ENCODE measurements around the gene HERC6.
A peak's percentile ranks its signal among the peaks of the same experiment; 100 is the strongest.
"Not testable (repeated sequence)": the region's sequence is repeated elsewhere in the genome, so short reads cannot be mapped to it uniquely, and the experiment has no call there.

The HERC6 gene

GRCh38 chr4:88391703-88392102 is 13.1 kb downstream of the HERC6 start:
- DNase-seq = no peak

DNA sequence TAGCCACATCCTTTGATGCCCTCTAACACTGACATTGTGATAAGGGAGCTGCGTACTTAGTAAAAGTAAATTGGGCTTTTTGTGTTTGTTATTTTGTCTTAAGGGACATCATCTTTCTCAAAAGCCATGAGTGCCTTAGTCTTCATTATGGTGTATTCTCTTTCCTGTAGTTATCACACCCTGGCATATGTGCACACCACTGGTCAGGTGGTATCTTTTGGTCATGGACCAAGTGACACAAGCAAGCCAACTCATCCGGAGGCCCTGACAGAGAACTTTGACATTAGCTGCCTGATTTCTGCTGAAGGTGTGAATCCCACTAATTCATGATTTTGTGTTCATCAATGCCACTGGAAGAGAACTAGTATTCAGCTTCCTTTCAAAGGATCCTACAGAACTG is 18.0 kb downstream of the HERC6 start:
- DNase-seq = no peak

DNA sequence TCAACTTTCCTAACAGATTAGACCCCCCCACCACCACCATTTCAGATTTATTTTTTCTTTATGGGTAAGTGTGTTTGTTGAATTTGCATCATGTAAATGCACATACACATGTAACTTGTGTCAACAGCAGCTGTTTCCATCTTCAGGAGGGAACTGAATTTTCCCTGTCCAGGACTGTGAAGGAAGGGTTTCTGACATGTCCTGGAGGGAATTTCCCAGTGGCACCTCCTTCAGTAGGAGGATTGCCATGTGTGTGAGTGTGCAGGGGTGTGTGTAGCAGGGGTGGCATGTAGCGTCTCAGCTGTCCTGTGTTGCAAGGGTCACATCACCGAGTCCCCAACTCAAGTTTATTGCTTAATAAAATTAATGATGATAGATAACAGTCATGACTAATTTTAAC is 19.7 kb downstream of the HERC6 start:
- peak; percentile 80 to 82 for DNase-seq

DNA sequence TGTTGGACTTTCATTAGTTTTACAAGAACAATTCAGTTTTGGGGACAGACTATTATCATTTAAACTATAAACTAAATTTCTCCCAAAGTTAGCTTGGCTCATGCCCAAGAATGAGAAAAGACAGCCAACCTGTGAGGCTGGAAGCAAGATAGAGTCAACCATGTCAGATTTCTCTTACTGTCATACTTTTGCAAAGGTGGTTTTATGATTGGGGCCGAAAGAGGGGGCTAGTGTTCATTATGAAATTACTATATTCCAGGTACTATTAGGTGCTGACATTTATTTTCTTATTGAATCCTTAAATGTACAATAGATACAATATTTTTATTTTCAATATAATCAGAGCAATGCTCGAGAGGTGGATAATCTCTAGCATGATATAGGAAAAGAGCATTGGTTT is 30.6 kb downstream of the HERC6 start:
- DNase-seq = no peak

DNA sequence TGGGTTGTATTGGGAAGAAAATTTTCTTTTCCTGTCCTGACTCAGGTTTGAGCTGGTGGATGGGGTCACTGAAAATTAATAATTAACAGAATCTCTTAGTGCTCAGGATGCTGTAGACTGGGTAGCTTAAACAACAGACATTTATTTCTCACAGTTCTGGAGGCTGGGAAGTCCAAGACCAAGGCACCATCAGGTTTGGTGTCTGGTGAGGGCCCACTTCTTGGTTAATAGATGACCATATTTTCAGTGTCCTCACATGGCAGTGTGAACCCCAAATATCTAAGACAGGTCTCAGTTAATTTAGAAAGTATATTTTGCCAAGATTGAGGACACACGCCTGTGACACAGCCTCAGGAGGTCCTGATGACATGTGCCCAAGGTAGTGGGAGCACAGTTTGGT is 31.1 kb downstream of the HERC6 start:
- DNase-seq = no peak

DNA sequence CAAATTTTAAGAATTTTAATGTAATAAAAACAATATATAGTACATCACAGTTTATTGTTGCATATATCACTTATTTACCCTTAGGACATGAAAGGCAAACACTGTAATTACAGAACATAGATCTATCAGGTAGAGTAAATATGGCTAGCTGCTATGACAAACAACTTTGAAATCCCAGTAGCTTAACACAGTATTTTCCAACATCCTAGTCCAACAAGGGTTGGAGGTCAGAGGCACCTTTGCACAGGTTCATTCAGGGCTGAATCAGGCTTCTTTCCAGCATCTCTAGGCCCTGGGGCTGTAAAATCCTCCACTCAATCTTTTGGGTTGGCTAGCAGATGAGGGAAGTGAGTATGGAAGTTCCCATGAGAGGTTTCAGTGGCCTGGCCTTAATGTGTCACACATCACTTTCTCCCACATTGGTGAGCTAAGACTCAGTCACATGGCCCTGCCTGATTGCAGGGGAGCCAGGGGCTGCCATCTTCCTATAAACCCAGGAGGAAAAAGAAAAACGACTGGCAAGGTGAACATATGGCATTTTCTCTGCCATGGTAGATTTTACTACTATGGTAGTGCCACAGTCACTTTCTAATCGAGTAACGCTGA is 32.9 kb downstream of the HERC6 start:
- peak; percentile 62 to 67 for DNase-seq

- no peak for DNase-seq
Observed at GRCh38 chr4:88413801-88414200, 35.1 kb downstream of the HERC6 start.

DNA sequence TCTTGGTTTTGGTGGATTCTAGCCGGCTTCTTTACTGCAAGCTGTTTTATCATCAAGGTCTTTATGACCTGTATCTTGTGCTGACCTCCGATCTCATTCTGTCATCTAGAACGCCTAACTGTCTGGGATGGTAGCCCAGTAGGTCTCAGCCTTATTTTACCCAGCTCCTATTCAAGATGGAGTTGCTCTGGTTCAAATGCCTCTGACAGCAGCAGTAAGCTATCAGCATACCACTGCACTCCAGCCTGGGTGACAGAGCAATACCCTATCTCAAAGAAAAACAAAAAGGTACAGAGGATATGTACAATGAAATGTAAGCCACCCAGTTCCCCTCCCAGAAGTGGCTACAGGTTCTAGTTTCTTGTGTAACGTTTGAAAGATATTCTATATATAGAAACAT is 36.1 kb downstream of the HERC6 start:
- DNase-seq = no peak

DNA sequence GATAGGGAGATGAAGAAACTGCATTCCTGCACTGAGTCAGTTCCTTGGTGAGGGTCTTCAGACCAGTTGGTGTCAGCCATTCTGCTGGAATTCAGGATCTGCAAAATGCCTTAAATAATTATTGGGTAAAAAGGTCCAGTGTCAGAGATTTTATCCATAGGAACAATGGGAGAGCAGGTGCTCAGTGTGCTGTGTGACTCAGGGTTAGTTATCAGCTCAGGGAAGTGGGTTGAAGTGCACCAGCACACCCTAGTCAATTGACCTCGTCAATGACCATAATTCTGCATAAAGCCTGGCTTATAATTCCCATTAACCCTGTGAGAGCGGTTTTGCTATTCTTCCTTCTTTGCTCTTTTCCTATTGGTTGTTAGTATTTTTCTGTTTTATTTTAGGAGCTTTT is 37.3 kb downstream of the HERC6 start:
- no peak for DNase-seq

GRCh38 chr4:88418411-88418810 is 39.8 kb downstream of the HERC6 start:
- no peak for DNase-seq

GRCh38 chr4:88419874-88420273 is 41.2 kb downstream of the HERC6 start:
- DNase-seq = no peak

- DNase-seq = no peak
Observed at GRCh38 chr4:88420844-88421243, 42.2 kb downstream of the HERC6 start.

DNA sequence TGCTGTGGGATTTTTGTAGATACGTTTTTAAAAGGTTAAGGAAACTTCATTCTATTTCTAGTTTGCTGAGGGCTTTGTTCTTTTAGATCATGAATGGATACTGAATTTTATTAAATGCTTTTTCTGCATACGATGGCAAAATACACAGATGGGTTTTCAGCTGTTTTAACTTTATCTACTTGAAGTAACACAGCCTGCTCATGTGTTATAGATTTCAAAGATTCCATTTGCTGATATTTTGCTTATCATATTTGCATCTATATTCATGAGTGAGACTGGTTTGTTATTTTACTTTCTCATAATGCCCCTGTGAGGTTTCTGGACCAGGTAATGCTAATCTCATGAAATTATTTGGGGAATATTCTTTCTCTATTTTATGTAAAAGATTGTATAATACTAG is 43.8 kb downstream of the HERC6 start:
- DNase-seq = no peak

- no peak for DNase-seq
Observed at GRCh38 chr4:88429401-88429800, 50.7 kb downstream of the HERC6 start.

GRCh38 chr4:88435987-88436693 is 57.5 kb downstream of the HERC6 start:
- DNase-seq = no peak

DNA sequence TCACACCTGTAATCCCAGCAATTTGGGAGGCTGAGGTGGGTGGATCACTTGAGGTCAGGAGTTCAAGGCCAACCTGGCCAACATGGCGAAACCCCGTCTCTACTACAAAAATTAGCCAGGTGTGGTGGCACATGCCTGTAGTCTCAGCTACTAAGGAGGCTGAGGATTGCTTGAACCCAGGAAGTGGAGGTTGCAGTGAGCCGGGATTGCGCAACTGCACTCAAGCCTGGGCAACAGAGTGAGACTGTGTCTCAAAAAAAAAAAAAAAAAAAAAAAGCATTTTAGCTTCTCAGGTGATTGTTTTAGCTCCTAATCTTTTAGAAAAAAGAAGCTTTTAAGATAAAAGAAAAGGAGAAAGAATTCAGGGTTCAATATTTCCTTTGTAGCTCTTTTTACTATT is 59.2 kb downstream of the HERC6 start:
- not testable (repeated sequence) for DNase-seq

DNA sequence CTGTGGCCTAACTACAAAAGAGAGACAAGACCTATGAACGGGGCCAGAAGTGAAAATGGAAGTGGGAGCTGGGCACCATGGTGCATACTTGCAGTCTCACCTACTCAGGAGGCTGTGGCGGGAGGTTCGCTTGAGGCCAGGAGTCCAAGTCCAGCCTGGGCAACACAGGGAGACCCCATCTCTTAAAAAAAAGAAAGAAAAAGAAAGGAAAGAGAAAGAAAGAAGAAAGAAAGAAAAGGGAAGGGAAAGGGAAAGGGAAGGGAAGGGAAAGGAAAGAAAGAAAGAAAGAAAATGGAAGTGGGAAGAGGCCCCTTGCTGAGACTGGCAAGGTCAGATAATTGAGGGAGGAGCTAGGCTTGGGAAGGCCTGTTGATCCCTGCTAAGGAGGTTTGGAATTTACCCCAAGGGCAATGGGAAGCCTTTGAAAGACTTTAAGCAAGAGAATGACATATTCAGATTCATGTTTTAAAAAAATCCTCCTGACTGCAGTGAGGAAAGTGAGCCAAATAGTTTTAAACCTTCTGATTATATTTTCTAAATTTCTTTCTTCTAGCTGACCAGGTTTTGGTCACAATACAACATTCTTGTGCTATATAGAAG is 60.6 kb downstream of the HERC6 start:
- no peak for DNase-seq

- DNase-seq = no peak
Observed at GRCh38 chr4:88440146-88440545, 61.5 kb downstream of the HERC6 start.

- DNase-seq = no peak
Observed at GRCh38 chr4:88441696-88442095, 63.0 kb downstream of the HERC6 start.

- DNase-seq = no peak
Observed at GRCh38 chr4:88442689-88443191, 64.1 kb downstream of the HERC6 start.

DNA sequence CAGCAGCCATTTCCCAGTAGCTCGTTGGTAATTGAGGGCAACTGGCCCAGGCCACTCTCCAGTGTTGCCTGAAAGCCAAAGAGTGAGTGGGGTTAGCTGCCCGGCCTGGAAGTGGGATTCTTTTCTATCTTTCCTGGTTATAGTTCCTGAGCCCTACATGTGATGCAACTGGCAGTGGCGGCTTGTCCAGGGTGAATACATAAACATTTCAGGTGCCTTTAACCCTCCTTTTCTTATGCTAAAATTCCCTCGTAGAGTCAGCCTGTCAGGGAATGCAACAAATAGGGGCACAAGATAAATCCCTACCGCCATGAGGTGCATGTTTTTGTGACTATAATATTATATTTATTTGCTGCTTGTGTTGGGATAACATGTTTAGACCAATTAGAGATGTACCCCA is 64.8 kb downstream of the HERC6 start:
- DNase-seq = no peak

- no peak for DNase-seq
Observed at GRCh38 chr4:88445252-88445651, 66.6 kb downstream of the HERC6 start.

GRCh38 chr4:88446124-88446523 is 67.5 kb downstream of the HERC6 start:
- no peak for DNase-seq

- peak in 1 of 2 donors; percentile 46 for DNase-seq
Observed at GRCh38 chr4:88447371-88448095, 68.9 kb downstream of the HERC6 start.

Data from inflammatory macrophage treated with lipopolysaccharide for 1 hour (primary cell).